GM23338 (cell line): ENCODE measurements around the gene DSG2. TPM values are rescaled to one million over a fixed set of nuclear protein-coding genes. Genes with fewer than 3 reads are reported as not detected.

Source experiments
- ATAC-seq: fragments of 200-7000 bp; cut with Tn5 transposase; 3 replicates; pipeline ENCODE4 v1.9.1; 2020
- DNase-seq: peaks from one replicate; pipeline ENCODE4 v3.0.0-alpha.2; 2015; ENCODE audit warnings: low spot score
- H2AFZ ChIP-seq: fragments of 200-600 bp; sonication (generic); 2 replicates; pipeline ENCODE4 v1.8.0; 2016; ENCODE audit warnings: antibody characterized with exemption, mild to moderate bottlenecking, moderate library complexity
- H3F3A ChIP-seq: fragments of 200-600 bp; sonication (generic); replicated peaks from 2 replicates; pipeline ENCODE4 v1.8.0; 2017; ENCODE audit warnings: antibody characterized with exemption, mixed run types, low read depth
- H3K27ac ChIP-seq: fragments of 200-600 bp; sonication (generic); 2 replicates; pipeline ENCODE4 v1.6.1; 2016; ENCODE audit warnings: low read depth
- H3K27me3 ChIP-seq: fragments of 200-600 bp; sonication (generic); 2 replicates; pipeline ENCODE4 v1.8.0; 2016; ENCODE audit warnings: mild to moderate bottlenecking, mixed run types, moderate library complexity; ENCODE audit not compliant: insufficient read depth
- H3K36me3 ChIP-seq: fragments of 200-600 bp; sonication (generic); 2 replicates; pipeline ENCODE4 v1.8.0; 2016; ENCODE audit warnings: mild to moderate bottlenecking; ENCODE audit not compliant: insufficient read depth
- H3K4me1 ChIP-seq: fragments of 200-600 bp; sonication (generic); 2 replicates; pipeline ENCODE4 v1.8.0; 2016; ENCODE audit warnings: mild to moderate bottlenecking, moderate library complexity; ENCODE audit not compliant: insufficient read depth
- H3K4me2 ChIP-seq: fragments of 200-600 bp; sonication (generic); 2 replicates; pipeline ENCODE4 v1.7.1; 2017; ENCODE audit warnings: mixed run types
- H3K4me3 ChIP-seq: fragments of 200-600 bp; sonication (generic); 2 replicates; pipeline ENCODE4 v1.6.1; 2016; ENCODE audit warnings: mixed run types
- H3K79me2 ChIP-seq: fragments of 200-600 bp; sonication (generic); replicated peaks from 2 replicates; pipeline ENCODE4 v1.8.0; 2017; ENCODE audit warnings: mild to moderate bottlenecking; ENCODE audit not compliant: insufficient read depth
- H3K9me2 ChIP-seq: fragments of 200-600 bp; sonication (generic); 2 replicates; pipeline ENCODE4 v1.8.0; 2017; ENCODE audit not compliant: insufficient read depth
- H4K20me1 ChIP-seq: fragments of 200-600 bp; sonication (generic); replicated peaks from 2 replicates; pipeline ENCODE4 v1.8.0; 2017; ENCODE audit warnings: mild to moderate bottlenecking; ENCODE audit not compliant: insufficient read depth
- H3K27ac Mint-ChIP-seq: 2 replicates; pipeline ENCODE4 v1.8.0; 2020; ENCODE audit warnings: inconsistent platforms, mild to moderate bottlenecking, moderate library complexity, mixed read lengths
- H3K27me3 Mint-ChIP-seq: 3 replicates; pipeline ENCODE4 v1.8.0; 2022; ENCODE audit warnings: low read depth, mild to moderate bottlenecking, moderate library complexity, mixed read lengths, inconsistent platforms; ENCODE audit not compliant: insufficient read depth, poor library complexity
- H3K36me3 Mint-ChIP-seq: 3 replicates; pipeline ENCODE4 v1.8.0; 2021; ENCODE audit warnings: low read depth, mild to moderate bottlenecking, inconsistent platforms, moderate library complexity, mixed read lengths
- H3K4me1 Mint-ChIP-seq: 3 replicates; pipeline ENCODE4 v1.8.0; 2020; ENCODE audit warnings: mild to moderate bottlenecking, inconsistent platforms, mixed read lengths
- H3K4me3 Mint-ChIP-seq: 3 replicates; pipeline ENCODE4 v1.8.0; 2021; ENCODE audit warnings: moderate library complexity, mild to moderate bottlenecking, inconsistent platforms, mixed read lengths
- H3K9me3 Mint-ChIP-seq: 3 replicates; pipeline ENCODE4 v1.8.0; 2020; ENCODE audit warnings: moderate library complexity, mild to moderate bottlenecking, inconsistent platforms, mixed read lengths
- CREB1 ChIP-seq: fragments of 250-450 bp; sonication (Bioruptor Pico); IDR thresholded peaks from 2 replicates; pipeline ENCODE4 v1.5.0; 2020; ENCODE audit warnings: low read depth, mild to moderate bottlenecking, moderate library complexity
- EZH2 ChIP-seq: fragments of 200-600 bp; sonication (generic); IDR thresholded peaks from one replicate; pipeline ENCODE4 v1.8.0; 2017; ENCODE audit warnings: antibody characterized with exemption, mild to moderate bottlenecking, low read depth; ENCODE audit not compliant: unreplicated experiment
- STAT1 ChIP-seq: IDR thresholded peaks from one replicate; pipeline ENCODE4 v1.6.1; 2016; ENCODE audit warnings: antibody characterized with exemption; ENCODE audit not compliant: unreplicated experiment
- ZNF462 ChIP-seq: fragments of 250-450 bp; sonication (Bioruptor Pico); IDR thresholded peaks from 2 replicates; pipeline ENCODE4 v1.5.0; 2020; ENCODE audit warnings: mild to moderate bottlenecking, moderate library complexity
- polyA plus RNA-seq: library from polyadenylated mRNA; unstranded; fragments of >200 nt; fragmentation: Nextera tagmentation; extraction: Ambion mirVana; gene quantifications from 2 replicates; pipeline ENCODE4 v1.2.1, GENCODE V29; 2016
- total RNA-seq: library from RNA; depleted of rRNA; stranded (reverse); fragments of >200 nt; shearing (Covaris generic); gene quantifications from 2 replicates; pipeline ENCODE4 v1.2.3, GENCODE V29; 2014
- TF ChIP-seq, protein P1 (sequence below), 2 experiments: fragments of 200-600 bp in 1 of 2; sonication (generic) in 1 of 2; conservative IDR thresholded peaks; 2 replicates each; pipeline versions ENCODE4 v1.5.1 to v1.6.1; 2016 to 2017; ENCODE audit warnings: antibody characterized with exemption in 2 of 2, low read depth in 2 of 2, mild to moderate bottlenecking in 2 of 2, moderate library complexity in 1 of 2
- TF ChIP-seq, protein P2 (sequence below): IDR thresholded peaks from one replicate; pipeline ENCODE4 v1.6.1; 2018; ENCODE audit warnings: antibody characterized with exemption; ENCODE audit not compliant: unreplicated experiment

DSG2 gene
- total and polyA plus RNA-seq, 2 experiments from 2014 or later: 44.7 to 144 TPM

DNA sequence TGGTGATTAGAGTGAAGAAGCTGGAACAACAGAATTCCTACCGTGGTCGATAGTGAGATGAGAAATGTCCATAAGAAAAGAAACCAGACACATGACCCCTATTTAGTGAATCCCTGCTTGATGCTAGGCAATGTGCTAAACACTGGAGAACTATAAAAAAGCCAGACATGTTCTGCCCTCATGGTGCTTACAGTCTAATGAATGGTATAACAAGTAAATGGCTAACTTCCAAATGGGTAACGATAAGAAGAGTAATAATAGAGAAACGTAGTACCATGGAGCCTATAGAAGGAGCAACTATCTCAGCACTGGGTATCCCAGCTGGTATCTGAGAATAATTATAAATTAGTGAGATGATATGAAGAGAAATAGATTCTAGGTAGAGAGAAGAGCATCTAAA is 5.0 kb downstream of the DSG2 start:
- no peak overlapping the region for H3K27ac ChIP-seq
- no peak overlapping the region for H3K4me3 ChIP-seq
- no peak overlapping the region for H3K4me3 Mint-ChIP-seq
- no peaks in the 10 kb centered on the region for H3K36me3 ChIP-seq
- H3K27ac Mint-ChIP-seq: no peak overlapping the region
- peaks cover 24% of the 10 kb centered on the region for H3K4me1 ChIP-seq
- no peak for DNase-seq
- peaks cover 10% of the 10 kb centered on the region; the same call in 2 of the 3 replicates for H3K9me3 Mint-ChIP-seq
- H3K4me2 ChIP-seq: no peak overlapping the region
- no peak overlapping the region for H2AFZ ChIP-seq
- H3K79me2 ChIP-seq: peaks cover 96% of the 10 kb centered on the region
- peaks cover 39% of the 10 kb centered on the region for H4K20me1 ChIP-seq
- no peaks in the 10 kb centered on the region for H3F3A ChIP-seq
- peaks cover 2% of the 10 kb centered on the region for H3K27me3 Mint-ChIP-seq
- TF ChIP-seq ZNF462 (CRISPR knock-in tag) (no peak), CREB1 (CRISPR knock-in tag) (no peak), EZH2 (no peak), STAT1 (no peak)
- TF ChIP-seq, protein P1, sequence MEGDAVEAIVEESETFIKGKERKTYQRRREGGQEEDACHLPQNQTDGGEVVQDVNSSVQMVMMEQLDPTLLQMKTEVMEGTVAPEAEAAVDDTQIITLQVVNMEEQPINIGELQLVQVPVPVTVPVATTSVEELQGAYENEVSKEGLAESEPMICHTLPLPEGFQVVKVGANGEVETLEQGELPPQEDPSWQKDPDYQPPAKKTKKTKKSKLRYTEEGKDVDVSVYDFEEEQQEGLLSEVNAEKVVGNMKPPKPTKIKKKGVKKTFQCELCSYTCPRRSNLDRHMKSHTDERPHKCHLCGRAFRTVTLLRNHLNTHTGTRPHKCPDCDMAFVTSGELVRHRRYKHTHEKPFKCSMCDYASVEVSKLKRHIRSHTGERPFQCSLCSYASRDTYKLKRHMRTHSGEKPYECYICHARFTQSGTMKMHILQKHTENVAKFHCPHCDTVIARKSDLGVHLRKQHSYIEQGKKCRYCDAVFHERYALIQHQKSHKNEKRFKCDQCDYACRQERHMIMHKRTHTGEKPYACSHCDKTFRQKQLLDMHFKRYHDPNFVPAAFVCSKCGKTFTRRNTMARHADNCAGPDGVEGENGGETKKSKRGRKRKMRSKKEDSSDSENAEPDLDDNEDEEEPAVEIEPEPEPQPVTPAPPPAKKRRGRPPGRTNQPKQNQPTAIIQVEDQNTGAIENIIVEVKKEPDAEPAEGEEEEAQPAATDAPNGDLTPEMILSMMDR (conservative IDR thresholded peaks at IDR 0.05; ENCODE audit: low read depth in 2 of 2): no peak
- TF ChIP-seq, protein P2, sequence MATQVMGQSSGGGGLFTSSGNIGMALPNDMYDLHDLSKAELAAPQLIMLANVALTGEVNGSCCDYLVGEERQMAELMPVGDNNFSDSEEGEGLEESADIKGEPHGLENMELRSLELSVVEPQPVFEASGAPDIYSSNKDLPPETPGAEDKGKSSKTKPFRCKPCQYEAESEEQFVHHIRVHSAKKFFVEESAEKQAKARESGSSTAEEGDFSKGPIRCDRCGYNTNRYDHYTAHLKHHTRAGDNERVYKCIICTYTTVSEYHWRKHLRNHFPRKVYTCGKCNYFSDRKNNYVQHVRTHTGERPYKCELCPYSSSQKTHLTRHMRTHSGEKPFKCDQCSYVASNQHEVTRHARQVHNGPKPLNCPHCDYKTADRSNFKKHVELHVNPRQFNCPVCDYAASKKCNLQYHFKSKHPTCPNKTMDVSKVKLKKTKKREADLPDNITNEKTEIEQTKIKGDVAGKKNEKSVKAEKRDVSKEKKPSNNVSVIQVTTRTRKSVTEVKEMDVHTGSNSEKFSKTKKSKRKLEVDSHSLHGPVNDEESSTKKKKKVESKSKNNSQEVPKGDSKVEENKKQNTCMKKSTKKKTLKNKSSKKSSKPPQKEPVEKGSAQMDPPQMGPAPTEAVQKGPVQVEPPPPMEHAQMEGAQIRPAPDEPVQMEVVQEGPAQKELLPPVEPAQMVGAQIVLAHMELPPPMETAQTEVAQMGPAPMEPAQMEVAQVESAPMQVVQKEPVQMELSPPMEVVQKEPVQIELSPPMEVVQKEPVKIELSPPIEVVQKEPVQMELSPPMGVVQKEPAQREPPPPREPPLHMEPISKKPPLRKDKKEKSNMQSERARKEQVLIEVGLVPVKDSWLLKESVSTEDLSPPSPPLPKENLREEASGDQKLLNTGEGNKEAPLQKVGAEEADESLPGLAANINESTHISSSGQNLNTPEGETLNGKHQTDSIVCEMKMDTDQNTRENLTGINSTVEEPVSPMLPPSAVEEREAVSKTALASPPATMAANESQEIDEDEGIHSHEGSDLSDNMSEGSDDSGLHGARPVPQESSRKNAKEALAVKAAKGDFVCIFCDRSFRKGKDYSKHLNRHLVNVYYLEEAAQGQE: no peak
- peaks cover 13% of the 10 kb centered on the region; the same call in 2 of the 3 replicates for H3K36me3 Mint-ChIP-seq
- no peak for ATAC-seq
- H3K9me2 ChIP-seq: no peaks in the 10 kb centered on the region
- H3K4me1 Mint-ChIP-seq: peaks cover 20% of the 10 kb centered on the region; the same call in 2 of the 3 replicates
- H3K27me3 ChIP-seq: no peaks in the 10 kb centered on the region
